CD14-positive monocyte (primary cell): ENCODE results near the gene PIP5K1C. TPM values are rescaled to one million over a fixed set of nuclear protein-coding genes. Genes with fewer than 3 reads are reported as not detected.

Experiments used
- DNase-seq, 3 donors: peaks; one replicate each; pipeline ENCODE4 v3.0.0-alpha.2; 2011 to 2022
- H2AFZ ChIP-seq: 2 replicates; pipeline ENCODE4 v1.6.0; 2012; ENCODE audit warnings: mild to moderate bottlenecking, low read depth, low read length, inconsistent platforms; ENCODE audit not compliant: insufficient read depth, poor library complexity, severe bottlenecking
- H3K27ac ChIP-seq, 2 donors: 1 replicate in 1 of 2; 2 replicates in 1 of 2; pipeline ENCODE4 v1.5.1; 2012 to 2013; ENCODE audit warnings: low read length in 2 of 2, control low read depth in 1 of 2, inconsistent platforms in 1 of 2, low read depth in 1 of 2, mild to moderate bottlenecking in 1 of 2
- H3K27me3 ChIP-seq, 2 donors: one replicate each; pipeline versions ENCODE4 v1.6.0 to v1.6.1; 2011 to 2013; ENCODE audit warnings: low read length in 2 of 2; ENCODE audit not compliant: control insufficient read depth in 2 of 2, insufficient read depth in 2 of 2
- H3K36me3 ChIP-seq, 2 donors: replicated peaks in 1 of 2; 1 replicate in 1 of 2; 2 replicates in 1 of 2; pipeline versions ENCODE4 v1.5.1 to v1.6.1; 2012 to 2013; ENCODE audit warnings: low read length in 2 of 2, control low read depth in 1 of 2, inconsistent platforms in 1 of 2, mild to moderate bottlenecking in 1 of 2; ENCODE audit not compliant: insufficient read depth in 2 of 2, control insufficient read depth in 1 of 2
- H3K4me1 ChIP-seq, 2 donors: 1 replicate in 1 of 2; 2 replicates in 1 of 2; pipeline versions ENCODE4 v1.5.1 to v1.6.1; 2012 to 2013; ENCODE audit warnings: low read length in 2 of 2, control low read depth in 1 of 2, inconsistent platforms in 1 of 2, mild to moderate bottlenecking in 1 of 2, moderate library complexity in 1 of 2; ENCODE audit not compliant: insufficient read depth in 2 of 2, control insufficient read depth in 1 of 2
- H3K4me2 ChIP-seq: replicated peaks from 2 replicates; pipeline ENCODE3; 2012; ENCODE audit warnings: low read length, moderate library complexity, mild to moderate bottlenecking; ENCODE audit not compliant: poor library complexity, severe bottlenecking; ENCODE audit errors: extremely low read depth
- H3K4me3 ChIP-seq, 3 experiments: fragments of 200-600 bp in 1 of 3; sonication (generic) in 1 of 3; replicated peaks in 1 of 3; 1 replicate in 2 of 3; 2 replicates in 1 of 3; pipeline ENCODE4 v1.5.1; 2011 to 2013; ENCODE audit warnings: low read length in 3 of 3, mild to moderate bottlenecking in 3 of 3, control low read depth in 2 of 3, low read depth in 2 of 3, inconsistent platforms in 1 of 3, moderate library complexity in 1 of 3
- H3K79me2 ChIP-seq: 2 replicates; pipeline ENCODE4 v1.6.0; 2012; ENCODE audit warnings: mild to moderate bottlenecking, control low read depth, inconsistent platforms, low read length, moderate library complexity; ENCODE audit not compliant: insufficient read depth
- H3K9ac ChIP-seq: 2 replicates; pipeline ENCODE4 v1.6.0; 2017; ENCODE audit warnings: low read length, mild to moderate bottlenecking; ENCODE audit not compliant: insufficient read depth, poor library complexity, severe bottlenecking
- H3K9me3 ChIP-seq, 2 donors: replicated peaks in 1 of 2; 1 replicate in 1 of 2; 2 replicates in 1 of 2; pipeline versions ENCODE4 v1.5.1 to v1.6.1; 2012 to 2013; ENCODE audit warnings: low read length in 2 of 2, control low read depth in 1 of 2; ENCODE audit not compliant: control insufficient read depth in 1 of 2, insufficient read depth in 1 of 2
- H4K20me1 ChIP-seq: 2 replicates; pipeline ENCODE4 v1.6.0; 2012; ENCODE audit warnings: mild to moderate bottlenecking, low read length, control low read depth, moderate library complexity; ENCODE audit not compliant: insufficient read depth
- H3K27ac Mint-ChIP-seq, 7 donors: one replicate each; pipeline ENCODE4 v1.8.0; 2020; ENCODE audit warnings: mild to moderate bottlenecking in 7 of 7, mixed read lengths in 7 of 7, moderate library complexity in 6 of 7, inconsistent platforms in 2 of 7
- H3K27me3 Mint-ChIP-seq, 3 donors: one replicate each; pipeline ENCODE4 v1.8.0; 2021 to 2022; ENCODE audit warnings: low read depth in 3 of 3, mild to moderate bottlenecking in 3 of 3, mixed read lengths in 3 of 3, moderate library complexity in 3 of 3, inconsistent platforms in 1 of 3
- H3K36me3 Mint-ChIP-seq, 2 donors: one replicate each; pipeline ENCODE4 v1.8.0; 2020; ENCODE audit warnings: mixed read lengths in 2 of 2, inconsistent platforms in 1 of 2, mild to moderate bottlenecking in 1 of 2
- H3K4me1 Mint-ChIP-seq: one replicate; pipeline ENCODE4 v1.8.0; 2020; ENCODE audit warnings: mild to moderate bottlenecking, mixed read lengths
- H3K4me3 Mint-ChIP-seq, 2 donors: one replicate each; pipeline ENCODE4 v1.8.0; 2020; ENCODE audit warnings: mild to moderate bottlenecking in 2 of 2, mixed read lengths in 2 of 2, moderate library complexity in 1 of 2
- H3K9me3 Mint-ChIP-seq, 7 donors: one replicate each; pipeline ENCODE4 v1.8.0; 2020 to 2022; ENCODE audit warnings: mixed read lengths in 7 of 7, mild to moderate bottlenecking in 6 of 7, moderate library complexity in 6 of 7, inconsistent platforms in 2 of 7
- WGBS: methylation state at CpG from one replicate; pipeline ENCODE4 v1.1.5; 2013; ENCODE audit warnings: missing lambda C conversion rate; ENCODE audit not compliant: insufficient coverage; 5-methylcytosine and 5-hydroxymethylcytosine counted together
- intact Hi-C, 2 donors: fragments of 100-400 bp; cut with micrococcal nuclease; formaldehyde crosslinking; loops; one replicate each; pipeline versions ENCODE4 v1.15.0 to v1.15.1; 2023
- polyA plus RNA-seq, 3 donors: library from polyadenylated mRNA; depleted of rRNA in 1 of 3; unstranded in 2 of 3; stranded (reverse) in 1 of 3; fragments of 300-500 nt in 2 of 3; fragments of >200 nt in 1 of 3; fragmentation: Illumina TruSeq in 2 of 3; gene quantifications; 1 replicate in 2 of 3; 2 replicates in 1 of 3; pipeline ENCODE4 v1.2.3, GENCODE V29; 2012 to 2021
- TF ChIP-seq, protein P1 (sequence below): fragments of 200-600 bp; IDR thresholded peaks from one replicate; pipeline ENCODE4 v1.8.0; 2022; ENCODE audit warnings: antibody characterized with exemption, mild to moderate bottlenecking

The PIP5K1C gene
- polyA plus RNA-seq, 3 donors = 6.5 to 19.5 (median 10.1) TPM

DNA sequence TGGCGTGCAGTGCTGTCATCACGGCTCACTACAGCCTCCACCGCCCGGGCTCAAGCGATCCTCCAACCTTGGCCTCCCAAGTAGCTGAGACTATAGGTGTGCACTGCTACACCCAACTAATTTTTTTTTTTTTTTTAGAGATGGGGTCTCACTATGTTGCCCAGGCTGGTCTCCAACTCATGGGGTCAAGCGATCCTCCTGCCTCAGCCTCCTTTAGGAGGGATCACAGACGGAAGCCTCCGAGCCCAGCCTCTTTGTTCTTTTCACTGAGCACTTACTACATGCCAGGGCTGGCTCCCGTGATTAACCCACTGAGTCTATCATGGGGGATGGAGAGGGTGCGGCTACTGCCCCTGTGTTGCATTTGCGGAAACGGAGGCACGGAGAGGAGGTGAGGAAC is 60.8 kb downstream of the PIP5K1C start:
- no peak overlapping the region for H3K4me2 ChIP-seq
- Mint-ChIP-seq H3K27ac (no peak overlapping the region), H3K9me3 (peaks cover 0 to 4% (median 1%) of the 10 kb centered on the region in 7 donors), H3K36me3 (peaks cover 44 to 68% of the 10 kb centered on the region in 2 donors), H3K4me1 (no peaks in the 10 kb centered on the region), H3K4me3 (no peak overlapping the region), H3K27me3 (peaks cover 0 to 2% (median 2%) of the 10 kb centered on the region in 3 donors)
- no peaks in the 10 kb centered on the region for H3K27me3 ChIP-seq
- H3K4me1 ChIP-seq = no peaks in the 10 kb centered on the region
- H3K27ac ChIP-seq = no peak overlapping the region
- peaks cover 6% of the 10 kb centered on the region for H4K20me1 ChIP-seq
- H2AFZ ChIP-seq = no peak overlapping the region
- H3K4me3 ChIP-seq = no peak overlapping the region
- 98% methylated on average over 12 of the region's 13 CpGs for WGBS
- H3K36me3 ChIP-seq = peaks cover 64 to 71% of the 10 kb centered on the region in 2 donors
- no peaks in the 10 kb centered on the region for H3K9me3 ChIP-seq
- H3K9ac ChIP-seq = no peak overlapping the region
- TF ChIP-seq, protein P1, sequence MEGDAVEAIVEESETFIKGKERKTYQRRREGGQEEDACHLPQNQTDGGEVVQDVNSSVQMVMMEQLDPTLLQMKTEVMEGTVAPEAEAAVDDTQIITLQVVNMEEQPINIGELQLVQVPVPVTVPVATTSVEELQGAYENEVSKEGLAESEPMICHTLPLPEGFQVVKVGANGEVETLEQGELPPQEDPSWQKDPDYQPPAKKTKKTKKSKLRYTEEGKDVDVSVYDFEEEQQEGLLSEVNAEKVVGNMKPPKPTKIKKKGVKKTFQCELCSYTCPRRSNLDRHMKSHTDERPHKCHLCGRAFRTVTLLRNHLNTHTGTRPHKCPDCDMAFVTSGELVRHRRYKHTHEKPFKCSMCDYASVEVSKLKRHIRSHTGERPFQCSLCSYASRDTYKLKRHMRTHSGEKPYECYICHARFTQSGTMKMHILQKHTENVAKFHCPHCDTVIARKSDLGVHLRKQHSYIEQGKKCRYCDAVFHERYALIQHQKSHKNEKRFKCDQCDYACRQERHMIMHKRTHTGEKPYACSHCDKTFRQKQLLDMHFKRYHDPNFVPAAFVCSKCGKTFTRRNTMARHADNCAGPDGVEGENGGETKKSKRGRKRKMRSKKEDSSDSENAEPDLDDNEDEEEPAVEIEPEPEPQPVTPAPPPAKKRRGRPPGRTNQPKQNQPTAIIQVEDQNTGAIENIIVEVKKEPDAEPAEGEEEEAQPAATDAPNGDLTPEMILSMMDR = no peak
- no peak for DNase-seq
- no peaks in the 10 kb centered on the region for H3K79me2 ChIP-seq
- intact Hi-C loops = no loop called here

DNA sequence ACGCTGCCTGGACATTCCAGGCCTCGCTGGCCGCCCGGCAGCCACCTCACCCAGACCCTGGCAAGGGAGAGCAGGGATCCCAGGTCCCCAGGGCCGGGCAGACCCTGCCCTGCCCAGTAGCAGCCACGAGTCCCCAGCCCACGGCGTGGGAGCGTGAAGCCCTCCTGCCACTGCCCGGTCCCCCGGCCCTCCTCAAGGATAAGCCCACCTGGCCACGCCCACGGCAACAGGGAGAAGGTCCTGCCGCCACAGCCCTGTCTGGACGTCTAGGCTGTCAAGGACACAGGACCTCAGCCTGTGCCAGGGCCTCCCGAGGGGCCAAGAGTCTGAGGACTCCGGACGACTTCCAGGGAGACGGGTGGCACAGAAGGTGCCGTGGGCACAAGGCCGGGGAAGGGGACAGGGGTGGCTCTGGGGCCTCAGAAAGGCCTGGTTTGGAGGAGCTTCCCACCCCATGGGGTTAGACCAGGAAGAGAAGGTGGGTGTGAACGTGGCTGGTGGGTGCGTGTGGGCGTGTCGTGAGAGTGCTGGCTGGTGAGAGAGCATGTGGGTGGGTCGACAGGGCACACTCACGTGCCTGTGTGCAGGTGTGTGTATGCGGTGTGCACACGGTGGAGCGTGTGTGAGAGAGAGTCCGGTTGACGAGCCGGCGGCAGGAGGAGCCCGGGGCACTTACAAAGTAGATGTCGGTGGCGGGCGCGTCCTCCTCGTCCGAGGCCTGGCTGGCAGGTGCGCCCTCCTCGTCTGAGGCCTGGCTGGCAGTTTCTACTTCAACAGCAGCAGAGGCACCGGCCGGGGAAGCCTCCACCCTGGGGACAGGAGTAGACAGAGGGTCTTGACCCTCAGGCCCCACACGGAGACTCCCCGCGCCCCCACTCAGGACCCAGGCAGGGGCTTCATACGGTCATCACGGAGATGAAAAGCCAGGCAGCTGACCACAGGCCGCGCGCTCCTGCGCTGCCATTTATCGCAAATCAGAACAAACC is 61.8 kb downstream of the PIP5K1C start:
- WGBS = 95% methylated on average over 51 of the region's 55 CpGs
- intact Hi-C loops = no loop called here
- Histone ChIP-seq H3K27me3 (no peaks in the 10 kb centered on the region), H3K36me3 (peaks cover 62% of the 10 kb centered on the region in 2 donors), H3K27ac (no peak overlapping the region), H3K9ac (no peak overlapping the region), H4K20me1 (peaks cover 6% of the 10 kb centered on the region), H3K4me3 (no peak overlapping the region), H3K9me3 (no peaks in the 10 kb centered on the region), H2AFZ (no peak overlapping the region), H3K79me2 (no peaks in the 10 kb centered on the region), H3K4me2 (no peak overlapping the region), H3K4me1 (no peaks in the 10 kb centered on the region)
- Mint-ChIP-seq H3K27me3 (peaks cover 0 to 2% (median 2%) of the 10 kb centered on the region in 3 donors), H3K27ac (peak overlapping the region in 1 of 7 donors; percentile 37), H3K9me3 (peaks cover 0 to 4% (median 1%) of the 10 kb centered on the region in 7 donors), H3K4me1 (no peaks in the 10 kb centered on the region), H3K4me3 (no peak overlapping the region), H3K36me3 (peaks cover 43 to 70% of the 10 kb centered on the region in 2 donors)
- TF ChIP-seq, protein P1 = no peak
- DNase-seq = no peak
